H9 (cell line): ENCODE measurements around the gene LPP. TPM values are rescaled to one million over a fixed set of nuclear protein-coding genes. Genes with fewer than 3 reads are reported as not detected.
A peak's percentile ranks its signal among the peaks of the same experiment; 100 is the strongest.

Experiments
- DNase-seq: peaks from one replicate; pipeline ENCODE4 v3.0.0-alpha.2; 2017
- H2AFZ ChIP-seq: one replicate; pipeline ENCODE4 v1.6.1; 2013; ENCODE audit warnings: mild to moderate bottlenecking, low read length, control low read depth, moderate library complexity
- H2AK5ac ChIP-seq: 2 replicates; pipeline ENCODE4 v1.6.1; 2013; ENCODE audit warnings: low read length, control low read depth, mixed read lengths; ENCODE audit not compliant: insufficient read length
- H2BK120ac ChIP-seq: one replicate; pipeline ENCODE4 v1.6.1; 2013; ENCODE audit warnings: low read depth, mild to moderate bottlenecking, low read length, control low read depth, inconsistent platforms; ENCODE audit not compliant: poor library complexity, severe bottlenecking
- H2BK12ac ChIP-seq: 2 replicates; pipeline ENCODE4 v1.6.1; 2013; ENCODE audit warnings: low read length, control low read depth, mixed read lengths, low read depth; ENCODE audit not compliant: insufficient read length
- H2BK15ac ChIP-seq: 2 replicates; pipeline ENCODE4 v1.6.1; 2013; ENCODE audit warnings: low read depth, low read length, control low read depth
- H2BK20ac ChIP-seq: one replicate; pipeline ENCODE4 v1.6.1; 2013; ENCODE audit warnings: low read depth, mild to moderate bottlenecking, low read length, control low read depth, inconsistent platforms; ENCODE audit not compliant: poor library complexity, severe bottlenecking
- H2BK5ac ChIP-seq: 2 replicates; pipeline ENCODE4 v1.6.1; 2013; ENCODE audit warnings: low read length, control low read depth, mixed read lengths; ENCODE audit not compliant: insufficient read length
- H3K14ac ChIP-seq: 2 replicates; pipeline ENCODE4 v1.6.1; 2013; ENCODE audit warnings: low read length, control low read depth; ENCODE audit not compliant: insufficient read depth
- H3K18ac ChIP-seq: 2 replicates; pipeline ENCODE4 v1.6.1; 2013; ENCODE audit warnings: low read depth, mild to moderate bottlenecking, mixed read lengths, low read length, control low read depth; ENCODE audit not compliant: insufficient read length
- H3K23ac ChIP-seq: 2 replicates; pipeline ENCODE4 v1.6.1; 2013; ENCODE audit warnings: low read length, control low read depth, mixed read lengths, low read depth; ENCODE audit not compliant: insufficient read length
- H3K23me2 ChIP-seq: 2 replicates; pipeline ENCODE4 v1.6.1; 2013; ENCODE audit warnings: low read depth, mild to moderate bottlenecking, mixed read lengths, low read length, control low read depth; ENCODE audit not compliant: insufficient read length, poor library complexity, severe bottlenecking
- H3K27ac ChIP-seq: 2 replicates; pipeline ENCODE4 v1.5.1; 2013; ENCODE audit warnings: low read length, control low read depth, mixed read lengths, low read depth; ENCODE audit not compliant: insufficient read length
- H3K27me3 ChIP-seq: 2 replicates; pipeline ENCODE4 v1.6.1; 2013; ENCODE audit warnings: low read length, control low read depth, inconsistent platforms; ENCODE audit not compliant: insufficient read depth
- H3K4ac ChIP-seq: 2 replicates; pipeline ENCODE4 v1.6.1; 2013; ENCODE audit warnings: low read depth, mild to moderate bottlenecking, control low read depth, inconsistent platforms, low read length, moderate library complexity
- H3K4me1 ChIP-seq: 2 replicates; pipeline ENCODE4 v1.6.1; 2013; ENCODE audit warnings: low read length, control low read depth, inconsistent platforms; ENCODE audit not compliant: insufficient read depth
- H3K4me2 ChIP-seq: 2 replicates; pipeline ENCODE4 v1.6.1; 2013; ENCODE audit warnings: low read length, control low read depth, mixed read lengths; ENCODE audit not compliant: insufficient read length, insufficient read depth
- H3K56ac ChIP-seq: 2 replicates; pipeline ENCODE4 v1.6.1; 2013; ENCODE audit warnings: low read depth, mild to moderate bottlenecking, mixed read lengths, low read length, control low read depth; ENCODE audit not compliant: insufficient read length
- H3K79me1 ChIP-seq: 2 replicates; pipeline ENCODE4 v1.6.1; 2013; ENCODE audit warnings: low read depth, mild to moderate bottlenecking, moderate library complexity, low read length, control low read depth, inconsistent platforms; ENCODE audit not compliant: insufficient read depth, poor library complexity, severe bottlenecking
- H3K79me2 ChIP-seq: 2 replicates; pipeline ENCODE4 v1.6.1; 2013; ENCODE audit warnings: low read length, control low read depth, inconsistent platforms; ENCODE audit not compliant: insufficient read depth
- H3K9ac ChIP-seq: 2 replicates; pipeline ENCODE4 v1.6.1; 2013; ENCODE audit warnings: low read length, control low read depth, mixed read lengths; ENCODE audit not compliant: insufficient read length; ENCODE audit errors: extremely low read depth
- H3K9me3 ChIP-seq: one replicate; pipeline ENCODE4 v1.6.1; 2013; ENCODE audit warnings: low read depth, low read length, inconsistent platforms; ENCODE audit not compliant: control insufficient read depth
- H3T11ph ChIP-seq: one replicate; pipeline ENCODE4 v1.6.1; 2013; ENCODE audit warnings: mild to moderate bottlenecking, low read length, control low read depth, inconsistent platforms
- H4K20me1 ChIP-seq: one replicate; pipeline ENCODE4 v1.6.1; 2013; ENCODE audit not compliant: control insufficient read depth, insufficient read length, insufficient read depth
- H4K5ac ChIP-seq: 2 replicates; pipeline ENCODE4 v1.6.1; 2013; ENCODE audit warnings: low read depth, mild to moderate bottlenecking, mixed read lengths, low read length, control low read depth; ENCODE audit not compliant: insufficient read length
- H4K8ac ChIP-seq: replicated peaks from 2 replicates; pipeline ENCODE4 v1.6.1; 2013; ENCODE audit warnings: low read length, control low read depth, mixed read lengths, low read depth; ENCODE audit not compliant: insufficient read length
- H4K91ac ChIP-seq: 2 replicates; pipeline ENCODE4 v1.6.1; 2013; ENCODE audit warnings: low read depth, mild to moderate bottlenecking, moderate library complexity, mixed read lengths, low read length, control low read depth; ENCODE audit not compliant: insufficient read length
- H3K27ac Mint-ChIP-seq, 3 experiments: 2 replicates in 2 of 3; 3 replicates in 1 of 3; pipeline ENCODE4 v1.8.0; 2020 to 2021; ENCODE audit warnings: mixed read lengths in 3 of 3, mild to moderate bottlenecking in 1 of 3, moderate library complexity in 1 of 3
- H3K27me3 Mint-ChIP-seq: 2 replicates; pipeline ENCODE4 v1.8.0; 2021; ENCODE audit warnings: low read depth, mild to moderate bottlenecking, moderate library complexity, mixed read lengths
- H3K36me3 Mint-ChIP-seq, 3 experiments: 2 replicates in 2 of 3; 3 replicates in 1 of 3; pipeline ENCODE4 v1.8.0; 2020 to 2021; ENCODE audit warnings: low read depth in 3 of 3, mixed read lengths in 3 of 3; ENCODE audit not compliant: insufficient read depth in 1 of 3
- H3K4me1 Mint-ChIP-seq, 2 experiments: 2 replicates each; pipeline ENCODE4 v1.8.0; 2020; ENCODE audit warnings: mixed read lengths in 2 of 2
- H3K4me3 Mint-ChIP-seq, 2 experiments: 2 replicates in 1 of 2; 3 replicates in 1 of 2; pipeline ENCODE4 v1.8.0; 2020 to 2021; ENCODE audit warnings: mild to moderate bottlenecking in 2 of 2, mixed read lengths in 2 of 2, moderate library complexity in 1 of 2
- H3K9me3 Mint-ChIP-seq, 2 experiments: 2 replicates in 1 of 2; 3 replicates in 1 of 2; pipeline ENCODE4 v1.8.0; 2020; ENCODE audit warnings: mild to moderate bottlenecking in 2 of 2, mixed read lengths in 2 of 2, moderate library complexity in 1 of 2
- WGBS: extraction: QIAGEN DNeasy Blood & Tissue Kit; methylation state at CpG from one replicate; pipeline ENCODE4 v1.1.7; 2013; ENCODE audit warnings: missing lambda C conversion rate, low lambda C conversion rate, mixed read lengths; ENCODE audit not compliant: insufficient read length; ENCODE audit errors: extremely low coverage; 5-methylcytosine and 5-hydroxymethylcytosine counted together
- total RNA-seq: library from RNA; stranded (reverse); gene quantifications from 2 replicates; pipeline ENCODE4 v1.2.1, GENCODE V29; 2021
- TF ChIP-seq, protein P1 (sequence below): fragments of 200-600 bp; sonication (generic); conservative IDR thresholded peaks from 3 replicates; pipeline ENCODE4 v1.8.0; 2021; ENCODE audit warnings: antibody characterized with exemption, mild to moderate bottlenecking

LPP gene
- total RNA-seq, 1 experiment from 2014 or later: 64.6 TPM

DNA sequence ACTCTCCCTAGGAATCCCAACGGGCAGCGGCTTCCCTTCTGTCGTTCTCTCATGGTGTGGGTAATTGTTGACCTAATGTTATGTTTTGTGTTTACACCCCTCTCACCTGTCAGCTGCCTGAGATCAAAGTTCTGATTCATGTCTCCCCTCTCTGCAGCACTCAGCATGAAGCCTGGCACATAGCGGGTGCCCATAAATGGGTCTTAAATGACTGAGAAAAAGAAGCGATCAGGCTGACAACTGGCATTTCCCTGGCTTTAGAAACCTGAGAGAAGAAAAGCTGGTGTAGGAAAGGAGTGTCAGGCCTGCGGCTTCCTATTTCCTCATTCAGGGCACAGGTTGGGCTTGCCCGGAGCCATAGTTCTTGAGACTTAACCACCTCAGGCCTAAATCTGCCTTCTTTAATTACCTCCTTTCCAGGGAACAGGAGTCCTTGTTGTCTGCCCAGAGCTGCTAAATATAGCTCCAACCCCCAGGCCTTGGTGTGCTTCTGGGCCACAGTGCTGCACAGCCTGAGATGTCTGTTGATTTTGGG, 31.8 kb downstream of the LPP start:
- Mint-ChIP-seq H3K4me1 (peaks cover 27 to 28% of the 10 kb centered on the region in 2 experiments), H3K36me3 (no peaks in the 10 kb centered on the region), H3K27ac (peak overlapping the region in 2 of 3 experiments; percentile 57 to 87; a peak in 4 of 7 replicates), H3K9me3 (no peaks in the 10 kb centered on the region), H3K27me3 (no peaks in the 10 kb centered on the region), H3K4me3 (no peak overlapping the region)
- Histone ChIP-seq H4K5ac (no peak overlapping the region), H2BK15ac (no peak overlapping the region), H3K79me2 (no peaks in the 10 kb centered on the region; the same call in 1 of the 2 replicates), H2BK12ac (no peak overlapping the region), H3K14ac (no peak overlapping the region), H2BK5ac (no peak overlapping the region), H3K4ac (no peak overlapping the region), H3K23ac (no peak overlapping the region), H3K18ac (no peak overlapping the region), H4K8ac (no peak overlapping the region), H3T11ph (no peak overlapping the region), H2BK20ac (no peak overlapping the region), H3K56ac (no peak overlapping the region), H2BK120ac (no peak overlapping the region), H2AK5ac (no peak overlapping the region), H2AFZ (no peak overlapping the region), H3K9me3 (no peaks in the 10 kb centered on the region), H3K79me1 (no peaks in the 10 kb centered on the region), H4K20me1 (no peaks in the 10 kb centered on the region), H3K27ac (no peak overlapping the region), H3K27me3 (no peaks in the 10 kb centered on the region), H3K23me2 (no peaks in the 10 kb centered on the region), H3K4me2 (no peak overlapping the region), H3K9ac (no peak overlapping the region), H3K4me1 (peaks cover 3% of the 10 kb centered on the region; the same call in 1 of the 2 replicates), H4K91ac (no peak overlapping the region)
- no CpG with 5 or more reads among the region's 7 CpGs for WGBS
- DNase-seq: no peak
- TF ChIP-seq, protein P1, sequence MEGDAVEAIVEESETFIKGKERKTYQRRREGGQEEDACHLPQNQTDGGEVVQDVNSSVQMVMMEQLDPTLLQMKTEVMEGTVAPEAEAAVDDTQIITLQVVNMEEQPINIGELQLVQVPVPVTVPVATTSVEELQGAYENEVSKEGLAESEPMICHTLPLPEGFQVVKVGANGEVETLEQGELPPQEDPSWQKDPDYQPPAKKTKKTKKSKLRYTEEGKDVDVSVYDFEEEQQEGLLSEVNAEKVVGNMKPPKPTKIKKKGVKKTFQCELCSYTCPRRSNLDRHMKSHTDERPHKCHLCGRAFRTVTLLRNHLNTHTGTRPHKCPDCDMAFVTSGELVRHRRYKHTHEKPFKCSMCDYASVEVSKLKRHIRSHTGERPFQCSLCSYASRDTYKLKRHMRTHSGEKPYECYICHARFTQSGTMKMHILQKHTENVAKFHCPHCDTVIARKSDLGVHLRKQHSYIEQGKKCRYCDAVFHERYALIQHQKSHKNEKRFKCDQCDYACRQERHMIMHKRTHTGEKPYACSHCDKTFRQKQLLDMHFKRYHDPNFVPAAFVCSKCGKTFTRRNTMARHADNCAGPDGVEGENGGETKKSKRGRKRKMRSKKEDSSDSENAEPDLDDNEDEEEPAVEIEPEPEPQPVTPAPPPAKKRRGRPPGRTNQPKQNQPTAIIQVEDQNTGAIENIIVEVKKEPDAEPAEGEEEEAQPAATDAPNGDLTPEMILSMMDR: no peak
